ENCODE measurements around the gene SUCLA2. TPM values are rescaled to one million over a fixed set of nuclear protein-coding genes. Genes with fewer than 3 reads are reported as not detected.
A peak's percentile ranks its signal among the peaks of the same experiment; 100 is the strongest.

The SUCLA2 gene
- total and polyA plus RNA-seq, 7 experiments from 2014 or later = 20.0 to 36.6 (median 26.4) TPM

GRCh38 chr13:48014359-48014758, 13.3 kb upstream of the SUCLA2 start:
- H3K4me1 Mint-ChIP-seq = peaks cover 0 to 2% (median 0%) of the 10 kb centered on the region in 7 donors
- ChIA-PET CTCF (interaction anchor here (0.7 kb wide), 1 partner anchor 1116 kb away, joined by 6 read pairs; no protein-coding TSS in a partner anchor), POLR2A (no interaction called here)
- no peaks in the 10 kb centered on the region for H3K27me3 ChIP-seq (ENCODE audit: control insufficient read depth in 2 of 2, insufficient read depth in 2 of 2, low read length in 2 of 2)
- peaks cover 4 to 35% (median 22%) of the 10 kb centered on the region in 5 donors for H3K36me3 Mint-ChIP-seq
- ATAC-seq (no peak), DNase-seq (no peak)
- peaks cover 0 to 3% (median 0%) of the 10 kb centered on the region in 3 experiments for H3K36me3 ChIP-seq (ENCODE audit: control insufficient read depth in 2 of 3, insufficient read depth in 3 of 3, low read length in 3 of 3)
- intact Hi-C loops (cut with micrococcal nuclease) = no loop called here
- H3K9me3 ChIP-seq (ENCODE audit: control insufficient read depth in 2 of 3, low read length in 3 of 3) = no peaks in the 10 kb centered on the region
- no peaks in the 10 kb centered on the region for H3K4me1 ChIP-seq (ENCODE audit: control insufficient read depth in 2 of 2, insufficient read depth in 2 of 2, low read length in 2 of 2)
- H3K27me3 Mint-ChIP-seq = no peaks in the 10 kb centered on the region
- H3K4me3 Mint-ChIP-seq = no peak overlapping the region
- H3K27ac ChIP-seq (ENCODE audit: low read depth, low read length) = no peak overlapping the region
- H3K9me3 Mint-ChIP-seq = peaks cover 0 to 3% (median 0%) of the 10 kb centered on the region in 11 donors
- H3K27ac Mint-ChIP-seq = no peak overlapping the region
- H3K4me3 ChIP-seq (ENCODE audit: low read length) = no peak overlapping the region

GRCh38 chr13:48012668-48013067, 11.6 kb upstream of the SUCLA2 start:
- Histone ChIP-seq H3K9me3 (ENCODE audit: control insufficient read depth in 2 of 3, low read length in 3 of 3) (no peaks in the 10 kb centered on the region), H3K4me1 (ENCODE audit: control insufficient read depth in 2 of 2, insufficient read depth in 2 of 2, low read length in 2 of 2) (no peaks in the 10 kb centered on the region), H3K27ac (ENCODE audit: low read depth, low read length) (no peak overlapping the region), H3K36me3 (ENCODE audit: control insufficient read depth in 2 of 3, insufficient read depth in 3 of 3, low read length in 3 of 3) (peaks cover 0 to 3% (median 0%) of the 10 kb centered on the region in 3 experiments), H3K4me3 (ENCODE audit: low read length) (no peak overlapping the region), H3K27me3 (ENCODE audit: control insufficient read depth in 2 of 2, insufficient read depth in 2 of 2, low read length in 2 of 2) (no peaks in the 10 kb centered on the region)
- Mint-ChIP-seq H3K4me3 (no peak overlapping the region), H3K4me1 (peaks cover 0 to 7% (median 0%) of the 10 kb centered on the region in 7 donors), H3K9me3 (peaks cover 0 to 2% (median 0%) of the 10 kb centered on the region in 11 donors), H3K27me3 (no peaks in the 10 kb centered on the region), H3K27ac (no peak overlapping the region), H3K36me3 (peaks cover 10 to 46% (median 22%) of the 10 kb centered on the region in 5 donors)
- ATAC-seq (no peak), DNase-seq (no peak)
- intact Hi-C loops (cut with micrococcal nuclease) = no loop called here
- ChIA-PET CTCF (no interaction called here), POLR2A (interaction anchor here (0.9 kb wide), 1 partner anchor 25 kb away, joined by 3 read pairs; the partner anchor contains the start of gene NUDT15)

- no peak overlapping the region for H3K27ac ChIP-seq (ENCODE audit: low read depth, low read length)
- Mint-ChIP-seq H3K9me3 (peaks cover 0 to 2% (median 0%) of the 10 kb centered on the region in 11 donors), H3K27me3 (no peaks in the 10 kb centered on the region), H3K27ac (no peak overlapping the region), H3K36me3 (peaks cover 10 to 46% (median 22%) of the 10 kb centered on the region in 5 donors), H3K4me3 (no peak overlapping the region), H3K4me1 (peaks cover 0 to 7% (median 0%) of the 10 kb centered on the region in 7 donors)
- no peaks in the 10 kb centered on the region for H3K9me3 ChIP-seq (ENCODE audit: control insufficient read depth in 2 of 3, low read length in 3 of 3)
- H3K36me3 ChIP-seq (ENCODE audit: control insufficient read depth in 2 of 3, insufficient read depth in 3 of 3, low read length in 3 of 3) = peaks cover 0 to 3% (median 0%) of the 10 kb centered on the region in 3 experiments
- intact Hi-C loops (cut with micrococcal nuclease) = no loop called here
- H3K4me1 ChIP-seq (ENCODE audit: control insufficient read depth in 2 of 2, insufficient read depth in 2 of 2, low read length in 2 of 2) = no peaks in the 10 kb centered on the region
- POLR2A ChIA-PET = no interaction called here
- no peak for DNase-seq
- H3K4me3 ChIP-seq (ENCODE audit: low read length) = no peak overlapping the region
- CTCF ChIA-PET = no interaction called here
- no peaks in the 10 kb centered on the region for H3K27me3 ChIP-seq (ENCODE audit: control insufficient read depth in 2 of 2, insufficient read depth in 2 of 2, low read length in 2 of 2)
- ATAC-seq = no peak
Measured at GRCh38 chr13:48010698-48011097, 9.6 kb upstream of the SUCLA2 start.

GRCh38 chr13:48009284-48009683, 8.2 kb upstream of the SUCLA2 start:
- DNase-seq = no peak
- POLR2A ChIA-PET = no interaction called here
- H3K4me1 Mint-ChIP-seq = peaks cover 0 to 7% (median 0%) of the 10 kb centered on the region in 7 donors
- no peaks in the 10 kb centered on the region for H3K4me1 ChIP-seq (ENCODE audit: control insufficient read depth in 2 of 2, insufficient read depth in 2 of 2, low read length in 2 of 2)
- ATAC-seq = no peak
- H3K4me3 ChIP-seq (ENCODE audit: low read length) = no peak overlapping the region
- H3K27ac ChIP-seq (ENCODE audit: low read depth, low read length) = no peak overlapping the region
- peaks cover 10 to 44% (median 19%) of the 10 kb centered on the region in 5 donors for H3K36me3 Mint-ChIP-seq
- no peak overlapping the region for H3K4me3 Mint-ChIP-seq
- H3K9me3 ChIP-seq (ENCODE audit: control insufficient read depth in 2 of 3, low read length in 3 of 3) = no peaks in the 10 kb centered on the region
- peaks cover 0 to 2% (median 0%) of the 10 kb centered on the region in 11 donors for H3K9me3 Mint-ChIP-seq
- CTCF ChIA-PET = no interaction called here
- intact Hi-C loops (cut with micrococcal nuclease) = loop anchor here in 1 of 2 donors (10.0 kb wide), 2 partner anchors 1106 to 1214 kb away; partner anchors contain the start of gene ESD
- H3K27me3 ChIP-seq (ENCODE audit: control insufficient read depth in 2 of 2, insufficient read depth in 2 of 2, low read length in 2 of 2) = no peaks in the 10 kb centered on the region
- H3K36me3 ChIP-seq (ENCODE audit: control insufficient read depth in 2 of 3, insufficient read depth in 3 of 3, low read length in 3 of 3) = peaks cover 0 to 3% (median 0%) of the 10 kb centered on the region in 3 experiments
- H3K27me3 Mint-ChIP-seq = peaks cover 0 to 2% (median 0%) of the 10 kb centered on the region in 5 donors
- no peak overlapping the region for H3K27ac Mint-ChIP-seq

- POLR2A ChIA-PET = interaction anchor here (0.6 to 1.0 kb wide), 3 partner anchors 9 to 89 kb away, joined by 3 to 4 read pairs (median 4); partner anchors contain the start of gene NUDT15
- intact Hi-C loops (cut with micrococcal nuclease) = loop anchor here in 1 of 2 donors (10.0 kb wide), 2 partner anchors 1108 to 1212 kb away; partner anchors contain the start of gene ESD
Measured at GRCh38 chr13:48006396-48006795, 5.3 kb upstream of the SUCLA2 start.

GRCh38 chr13:48004201-48004600, 3.1 kb upstream of the SUCLA2 start:
- Mint-ChIP-seq H3K4me3 (peak overlapping the region in 1 of 10 donors; percentile 47), H3K27me3 (peaks cover 0 to 2% (median 0%) of the 10 kb centered on the region in 5 donors), H3K4me1 (peaks cover 18 to 26% (median 21%) of the 10 kb centered on the region in 7 donors), H3K27ac (peak overlapping the region in 3 of 9 donors; percentile 12 to 65 (median 33)), H3K9me3 (no peaks in the 10 kb centered on the region), H3K36me3 (peaks cover 0 to 14% (median 9%) of the 10 kb centered on the region in 5 donors)
- no peaks in the 10 kb centered on the region for H3K27me3 ChIP-seq (ENCODE audit: control insufficient read depth in 2 of 2, insufficient read depth in 2 of 2, low read length in 2 of 2)
- H3K36me3 ChIP-seq (ENCODE audit: control insufficient read depth in 2 of 3, insufficient read depth in 3 of 3, low read length in 3 of 3) = peaks cover 0 to 5% (median 0%) of the 10 kb centered on the region in 3 experiments
- no peak overlapping the region for H3K4me3 ChIP-seq (ENCODE audit: low read length)
- ChIA-PET POLR2A (no interaction called here), CTCF (no interaction called here)
- no peaks in the 10 kb centered on the region for H3K9me3 ChIP-seq (ENCODE audit: control insufficient read depth in 2 of 3, low read length in 3 of 3)
- no peak for DNase-seq
- peaks cover 5 to 7% of the 10 kb centered on the region in 2 donors for H3K4me1 ChIP-seq (ENCODE audit: control insufficient read depth in 2 of 2, insufficient read depth in 2 of 2, low read length in 2 of 2)
- intact Hi-C loops (cut with micrococcal nuclease) = loop anchor here (5.0 to 10.0 kb wide), 6 partner anchors 207 to 1952 kb away; partner anchors contain the start of genes ESD (in 2 of the 2) and ZC3H13 (in 1 of the 2)
- H3K27ac ChIP-seq (ENCODE audit: low read depth, low read length) = no peak overlapping the region
- no peak for ATAC-seq

More at GRCh38 chr13:48006396-48006795, 5.3 kb upstream of the SUCLA2 start:
- DNase-seq (no peak), ATAC-seq (no peak)
- no peaks in the 10 kb centered on the region for H3K27me3 ChIP-seq (ENCODE audit: control insufficient read depth in 2 of 2, insufficient read depth in 2 of 2, low read length in 2 of 2)
- H3K4me1 ChIP-seq (ENCODE audit: control insufficient read depth in 2 of 2, insufficient read depth in 2 of 2, low read length in 2 of 2) = no peaks in the 10 kb centered on the region
- peaks cover 5 to 12% (median 6%) of the 10 kb centered on the region in 7 donors for H3K4me1 Mint-ChIP-seq
- peaks cover 0 to 3% (median 0%) of the 10 kb centered on the region in 3 experiments for H3K36me3 ChIP-seq (ENCODE audit: control insufficient read depth in 2 of 3, insufficient read depth in 3 of 3, low read length in 3 of 3)
- no peak overlapping the region for H3K4me3 Mint-ChIP-seq
- no peak overlapping the region for H3K27ac Mint-ChIP-seq
- peaks cover 6 to 26% (median 11%) of the 10 kb centered on the region in 5 donors for H3K36me3 Mint-ChIP-seq
- peaks cover 0 to 2% (median 0%) of the 10 kb centered on the region in 5 donors for H3K27me3 Mint-ChIP-seq
- H3K9me3 Mint-ChIP-seq = no peaks in the 10 kb centered on the region
- no peak overlapping the region for H3K4me3 ChIP-seq (ENCODE audit: low read length)
- no peak overlapping the region for H3K27ac ChIP-seq (ENCODE audit: low read depth, low read length)
- CTCF ChIA-PET = interaction anchor here (0.9 kb wide), 1 partner anchor 10 kb away, joined by 3 read pairs; no protein-coding TSS in a partner anchor
- no peaks in the 10 kb centered on the region for H3K9me3 ChIP-seq (ENCODE audit: control insufficient read depth in 2 of 3, low read length in 3 of 3)

All from naive thymus-derived CD4-positive, alpha-beta T cell (primary cell).